Activated CD4-positive, alpha-beta T cell treated with anti-CD3 and anti-CD28 coated beads, Interleukin-2, amount 10 ng/mL, durations not matched to agents 7 days and 5 days (primary cell): ENCODE data around the gene WDR86. TPM values are rescaled to one million over a fixed set of nuclear protein-coding genes. Genes with fewer than 3 reads are reported as not detected.

Experiments
- CTCF ChIA-PET: fragments of 350-600 bp; sonication (Branson Sonifier 250); formaldehyde crosslinking; loops from one replicate; lab custom pipeline; 2021; ENCODE audit warnings: antibody characterized with exemption; lab: Charles Lee
- POLR2A ChIA-PET: fragments of 350-600 bp; sonication (Branson Sonifier 250); formaldehyde crosslinking; loops from one replicate; lab custom pipeline; 2021; ENCODE audit warnings: antibody characterized with exemption; lab: Charles Lee
- DNase-seq: peaks from one replicate; pipeline ENCODE4 v3.0.0-alpha.2; 2020
- H3K27ac Mint-ChIP-seq: one replicate; pipeline ENCODE4 v1.8.0; 2021; ENCODE audit warnings: mild to moderate bottlenecking, moderate library complexity, mixed read lengths
- H3K27me3 Mint-ChIP-seq: one replicate; pipeline ENCODE4 v1.8.0; 2021; ENCODE audit warnings: mixed read lengths
- H3K36me3 Mint-ChIP-seq: one replicate; pipeline ENCODE4 v1.8.0; 2021; ENCODE audit warnings: low read depth, mixed read lengths
- H3K4me1 Mint-ChIP-seq: one replicate; pipeline ENCODE4 v1.8.0; 2021; ENCODE audit warnings: mixed read lengths
- H3K4me3 Mint-ChIP-seq: one replicate; pipeline ENCODE4 v1.8.0; 2021; ENCODE audit warnings: mild to moderate bottlenecking, moderate library complexity, mixed read lengths
- H3K9me3 Mint-ChIP-seq: one replicate; pipeline ENCODE4 v1.8.0; 2021; ENCODE audit warnings: mixed read lengths
- total RNA-seq, 2 experiments: library from RNA; stranded (reverse); gene quantifications; one replicate each; pipeline ENCODE4 v1.2.3, GENCODE V29; 2021

The WDR86 gene
- total RNA-seq, 2 experiments from 2014 or later: 0.29 to 0.77 TPM

DNA sequence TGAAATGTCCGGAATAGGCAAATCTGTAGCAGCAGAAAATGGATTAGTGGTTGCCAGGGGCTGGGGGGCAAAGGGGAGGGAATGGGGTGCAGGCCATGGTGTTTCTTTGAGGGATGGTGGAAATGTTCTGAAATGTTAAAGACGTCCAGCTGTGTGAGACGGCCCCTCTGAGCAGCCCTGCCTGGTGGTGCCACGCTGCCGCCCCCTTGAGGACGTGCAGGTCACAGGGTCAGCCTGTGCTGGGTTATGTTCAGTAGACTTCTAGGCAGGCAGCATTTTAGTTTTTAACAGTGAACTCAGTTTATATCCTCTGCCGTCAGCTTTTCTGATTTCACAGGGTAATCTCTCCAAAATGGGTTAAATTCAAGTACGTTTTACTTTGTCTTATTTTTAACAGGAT, 58.8 kb downstream of the WDR86 start:
- H3K27ac Mint-ChIP-seq: peak overlapping the region; percentile 92

DNA sequence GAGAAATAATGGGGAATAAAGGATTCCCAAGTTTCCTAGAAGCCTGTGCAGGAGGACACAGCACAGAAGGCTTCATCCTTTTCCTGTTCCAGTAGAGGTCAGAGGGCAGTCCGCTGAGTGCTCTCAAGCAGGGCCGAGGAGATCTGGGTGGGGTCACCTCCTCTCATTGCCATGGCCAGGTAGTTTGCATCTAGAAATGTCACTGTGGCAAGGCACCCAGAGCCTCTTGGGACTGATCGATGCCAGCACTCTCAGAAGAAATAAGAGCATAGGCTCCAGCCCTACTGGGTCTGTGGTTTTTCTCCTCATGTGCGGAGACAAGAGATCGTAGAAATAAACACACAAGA, 60.4 kb downstream of the WDR86 start:
- Mint-ChIP-seq H3K4me1 (peaks cover 62% of the 10 kb centered on the region), H3K36me3 (peaks cover 63% of the 10 kb centered on the region), H3K27ac (peak overlapping the region; percentile 98), H3K9me3 (no peaks in the 10 kb centered on the region), H3K4me3 (peak overlapping the region; percentile 77), H3K27me3 (no peaks in the 10 kb centered on the region)
- ChIA-PET CTCF (interaction anchor here (0.6 to 4.3 kb wide), 11 partner anchors 9 to 1289 kb away, joined by 3 to 34 read pairs (median 5); partner anchors contain the start of gene NUB1), POLR2A (interaction anchor here (1.1 kb wide), 1 partner anchor 35 kb away, joined by 6 read pairs; no protein-coding TSS in a partner anchor)
- DNase-seq: no peak

More for the DNA sequence above, 58.8 kb downstream of the WDR86 start:
- no peaks in the 10 kb centered on the region for H3K27me3 Mint-ChIP-seq
- CTCF ChIA-PET: interaction anchor here (0.7 to 4.3 kb wide), 15 partner anchors 7 to 166 kb away, joined by 3 to 34 read pairs (median 6); partner anchors contain the start of gene NUB1
- H3K4me3 Mint-ChIP-seq: peak overlapping the region; percentile 45
- peaks cover 59% of the 10 kb centered on the region for H3K4me1 Mint-ChIP-seq
- peak; percentile 40 for DNase-seq
- H3K36me3 Mint-ChIP-seq: peaks cover 67% of the 10 kb centered on the region
- POLR2A ChIA-PET: no interaction called here
- H3K9me3 Mint-ChIP-seq: no peaks in the 10 kb centered on the region

DNA sequence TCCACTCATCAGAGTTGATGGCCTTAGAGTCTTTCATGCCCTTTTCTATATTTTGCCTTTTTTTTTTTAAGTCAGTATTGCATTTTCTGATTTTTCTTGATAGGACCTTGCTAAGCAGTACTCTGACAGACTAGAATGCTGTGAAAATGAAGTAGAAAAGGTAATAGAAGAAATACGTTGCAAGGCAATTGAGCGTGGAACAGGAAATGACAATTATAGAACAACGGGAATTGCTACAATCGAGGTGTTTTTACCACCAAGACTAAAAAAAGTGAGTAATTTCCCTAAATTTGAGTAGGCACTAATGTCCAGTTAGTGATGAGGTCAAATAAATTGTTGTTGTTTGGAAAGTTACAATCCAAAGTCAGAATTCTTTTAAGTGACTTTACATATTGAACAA, 60.9 kb downstream of the WDR86 start:
- peaks cover 60% of the 10 kb centered on the region for H3K4me1 Mint-ChIP-seq
- no peaks in the 10 kb centered on the region for H3K9me3 Mint-ChIP-seq
- no peak for DNase-seq
- POLR2A ChIA-PET: no interaction called here
- CTCF ChIA-PET: interaction anchor here (1.4 to 4.3 kb wide), 4 partner anchors 9 to 33 kb away, joined by 4 to 34 read pairs (median 12); partner anchors contain the start of gene NUB1
- peaks cover 59% of the 10 kb centered on the region for H3K36me3 Mint-ChIP-seq
- H3K27ac Mint-ChIP-seq: peak overlapping the region; percentile 98
- peak overlapping the region; percentile 77 for H3K4me3 Mint-ChIP-seq
- H3K27me3 Mint-ChIP-seq: no peaks in the 10 kb centered on the region

DNA sequence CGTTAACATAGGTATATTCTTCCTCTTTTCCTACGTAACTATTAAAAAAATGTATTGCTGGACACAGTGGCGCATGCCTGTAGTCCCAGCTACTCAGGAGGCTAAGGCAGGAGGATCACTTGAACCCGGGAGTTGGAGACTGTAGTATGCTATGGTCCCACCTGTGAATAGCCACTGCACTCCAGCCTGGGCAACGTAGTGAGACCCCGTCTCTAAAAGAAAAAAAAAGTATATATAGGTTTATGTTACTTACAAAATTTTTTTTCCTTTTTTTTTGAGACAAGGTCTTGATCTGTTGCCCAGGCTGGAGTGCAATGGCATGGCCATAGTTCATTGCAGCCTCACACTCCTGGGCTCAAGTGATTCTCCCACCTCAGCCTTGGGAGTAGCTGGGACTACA, 62.6 kb downstream of the WDR86 start:
- DNase-seq: no peak
- POLR2A ChIA-PET: no interaction called here
- CTCF ChIA-PET: no interaction called here
- Mint-ChIP-seq H3K27me3 (no peaks in the 10 kb centered on the region), H3K4me3 (no peak overlapping the region), H3K4me1 (peaks cover 58% of the 10 kb centered on the region), H3K27ac (no peak overlapping the region), H3K36me3 (peaks cover 55% of the 10 kb centered on the region), H3K9me3 (no peaks in the 10 kb centered on the region)

DNA sequence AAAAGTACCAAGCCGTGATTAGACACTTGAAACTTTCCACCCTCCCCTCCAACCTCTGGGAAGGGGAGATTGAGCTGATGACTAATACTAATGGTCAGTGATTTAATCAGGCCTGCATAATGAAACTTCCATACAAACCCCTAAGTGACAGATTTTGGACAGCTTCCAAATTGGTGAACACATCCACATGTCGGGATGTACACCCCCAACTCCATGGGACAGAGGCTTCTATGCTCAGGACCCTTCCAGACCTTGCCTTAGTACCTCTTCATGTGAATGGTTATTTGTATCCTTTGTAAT, 63.4 kb downstream of the WDR86 start:
- no peaks in the 10 kb centered on the region for H3K27me3 Mint-ChIP-seq
- H3K4me1 Mint-ChIP-seq: peaks cover 50% of the 10 kb centered on the region
- H3K27ac Mint-ChIP-seq: no peak overlapping the region
- no peak for DNase-seq
- CTCF ChIA-PET: interaction anchor here (0.5 to 0.6 kb wide), 2 partner anchors 12 to 165 kb away, joined by 3 to 5 read pairs; no protein-coding TSS in a partner anchor
- POLR2A ChIA-PET: no interaction called here
- H3K9me3 Mint-ChIP-seq: no peaks in the 10 kb centered on the region
- H3K4me3 Mint-ChIP-seq: no peak overlapping the region
- peaks cover 48% of the 10 kb centered on the region for H3K36me3 Mint-ChIP-seq

DNA sequence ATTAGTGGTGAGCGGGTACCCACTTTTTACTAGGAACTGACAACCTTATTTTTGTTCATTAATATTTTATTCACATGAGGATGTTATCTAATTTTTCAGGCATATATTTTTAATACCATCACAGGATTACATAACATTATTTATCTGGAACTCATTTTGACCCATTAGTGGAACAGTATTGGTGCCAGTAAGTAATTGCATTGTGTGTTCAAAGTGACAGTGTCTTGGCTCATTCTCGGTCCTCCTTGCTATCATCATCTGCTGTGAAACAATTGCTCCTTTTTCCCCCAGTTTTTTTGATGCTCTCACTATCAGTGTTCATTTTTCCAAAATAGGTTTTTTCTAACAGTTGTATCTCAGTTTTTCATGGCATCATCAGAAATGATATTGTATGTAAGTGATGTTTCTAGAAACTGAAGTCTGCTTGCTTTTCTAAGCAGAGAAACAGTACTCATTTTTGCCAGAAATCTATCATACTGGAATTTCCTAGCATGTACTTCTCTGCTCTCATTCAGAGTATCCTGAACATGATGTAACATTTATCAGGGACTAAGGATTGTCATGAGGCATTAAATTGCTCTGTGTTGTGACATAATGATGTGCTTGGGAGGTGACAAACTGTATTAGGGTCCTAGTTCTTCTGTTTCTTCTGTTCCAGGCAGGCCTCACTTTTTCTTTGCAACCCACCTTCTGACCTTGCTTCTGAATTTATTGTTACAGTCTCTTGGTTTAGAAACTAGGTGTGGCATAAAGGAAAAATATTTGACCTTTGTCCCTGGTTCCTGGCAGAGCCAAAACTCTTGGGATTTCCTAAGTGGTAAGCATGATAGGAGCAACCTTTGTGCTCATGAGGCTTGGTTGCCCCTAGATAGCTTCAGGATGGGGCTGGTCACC, 64.0 kb downstream of the WDR86 start:
- Mint-ChIP-seq H3K4me1 (peaks cover 47% of the 10 kb centered on the region), H3K27me3 (no peaks in the 10 kb centered on the region), H3K4me3 (no peak overlapping the region), H3K9me3 (no peaks in the 10 kb centered on the region), H3K27ac (no peak overlapping the region), H3K36me3 (peaks cover 42% of the 10 kb centered on the region)
- ChIA-PET POLR2A (no interaction called here), CTCF (interaction anchor here (0.5 to 1.4 kb wide), 3 partner anchors 12 to 164 kb away, joined by 3 to 5 read pairs (median 5); no protein-coding TSS in a partner anchor)
- no peak for DNase-seq

DNA sequence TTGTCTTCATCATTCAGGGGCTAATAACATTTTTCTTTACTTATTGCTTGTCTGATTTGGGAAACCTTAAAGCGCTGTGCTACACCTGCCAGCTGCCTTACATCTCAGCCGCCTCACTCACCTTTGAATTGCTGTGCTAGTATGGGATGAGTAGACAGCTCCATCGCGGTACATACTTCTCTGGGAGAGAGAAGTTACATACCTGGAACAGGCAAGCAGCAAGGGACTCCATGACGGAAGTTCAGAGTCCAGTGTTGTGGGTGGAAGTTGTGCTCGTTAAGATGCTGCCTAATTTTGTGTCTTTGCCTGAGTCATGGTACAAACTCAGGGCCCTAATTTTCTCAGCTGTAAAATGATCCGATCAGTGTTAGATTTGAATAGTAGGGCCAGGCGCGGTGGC, 66.3 kb downstream of the WDR86 start:
- Mint-ChIP-seq H3K9me3 (peaks cover 12% of the 10 kb centered on the region), H3K36me3 (peaks cover 37% of the 10 kb centered on the region), H3K4me1 (peaks cover 49% of the 10 kb centered on the region), H3K4me3 (peak overlapping the region; percentile 86), H3K27me3 (no peaks in the 10 kb centered on the region), H3K27ac (peak overlapping the region; percentile 93)
- CTCF ChIA-PET: interaction anchor here (0.6 to 2.1 kb wide), 3 partner anchors 8 to 289 kb away, joined by 3 to 4 read pairs (median 3); no protein-coding TSS in a partner anchor
- POLR2A ChIA-PET: interaction anchor here (0.6 kb wide), 1 partner anchor 181 kb away, joined by 3 read pairs; no protein-coding TSS in a partner anchor
- no peak for DNase-seq

DNA sequence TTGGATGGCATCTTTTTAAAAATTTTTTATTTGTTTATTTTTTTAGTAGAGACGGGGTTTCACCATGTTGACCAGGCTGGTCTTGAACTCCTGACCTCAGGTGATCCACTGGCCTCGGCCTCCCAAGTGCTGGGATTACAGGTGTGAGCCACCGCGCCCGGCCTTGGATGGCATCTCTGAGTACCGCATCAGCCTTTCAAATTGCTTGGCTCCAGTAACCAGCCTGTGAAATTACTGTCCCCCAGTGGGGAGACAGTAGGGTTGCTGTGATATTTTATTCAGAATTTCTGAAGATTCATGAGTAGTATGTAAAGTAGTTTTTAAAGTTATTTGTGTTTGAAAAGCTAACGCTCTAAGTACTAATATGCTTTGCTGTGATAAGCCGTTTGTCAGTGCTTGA, 67.0 kb downstream of the WDR86 start:
- Mint-ChIP-seq H3K9me3 (peaks cover 12% of the 10 kb centered on the region), H3K4me3 (peak overlapping the region; percentile 86), H3K36me3 (peaks cover 32% of the 10 kb centered on the region), H3K27me3 (no peaks in the 10 kb centered on the region), H3K4me1 (peaks cover 44% of the 10 kb centered on the region), H3K27ac (peak overlapping the region; percentile 93)
- ChIA-PET POLR2A (no interaction called here), CTCF (interaction anchor here (1.4 to 2.1 kb wide), 2 partner anchors 31 to 289 kb away, joined by 3 to 4 read pairs; no protein-coding TSS in a partner anchor)
- no peak for DNase-seq

DNA sequence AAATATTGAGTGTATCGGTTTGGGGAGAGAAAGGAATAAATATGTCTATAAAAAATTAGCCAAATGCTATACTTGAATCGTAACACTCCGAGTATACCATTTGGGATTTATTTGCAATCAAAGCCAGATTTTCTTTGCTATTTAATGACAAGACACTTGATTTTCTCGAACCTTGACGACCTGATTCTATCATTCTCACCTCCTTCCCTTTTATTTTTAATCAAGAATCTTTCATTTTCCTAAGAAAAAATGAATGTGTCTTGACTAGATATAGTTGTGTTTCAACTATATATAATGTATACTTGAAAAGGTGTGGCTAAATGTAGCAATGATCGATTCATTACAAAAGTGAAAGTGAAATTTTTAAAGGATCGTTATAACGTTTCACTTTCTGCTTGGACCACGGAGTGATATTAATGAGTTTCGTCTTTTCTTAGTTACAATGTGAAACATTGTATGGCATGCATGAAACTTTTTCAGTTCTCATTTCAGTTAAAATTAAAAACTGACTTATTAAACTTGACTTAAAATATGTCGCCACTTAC, 67.7 kb downstream of the WDR86 start:
- H3K27me3 Mint-ChIP-seq: no peaks in the 10 kb centered on the region
- ChIA-PET CTCF (interaction anchor here (0.9 to 3.8 kb wide), 6 partner anchors 9 to 290 kb away, joined by 3 to 34 read pairs (median 4); no protein-coding TSS in a partner anchor), POLR2A (no interaction called here)
- peak overlapping the region; percentile 93 for H3K27ac Mint-ChIP-seq
- H3K4me1 Mint-ChIP-seq: peaks cover 41% of the 10 kb centered on the region
- no peak for DNase-seq
- H3K36me3 Mint-ChIP-seq: peaks cover 29% of the 10 kb centered on the region
- H3K9me3 Mint-ChIP-seq: peaks cover 12% of the 10 kb centered on the region
- peak overlapping the region; percentile 86 for H3K4me3 Mint-ChIP-seq

DNA sequence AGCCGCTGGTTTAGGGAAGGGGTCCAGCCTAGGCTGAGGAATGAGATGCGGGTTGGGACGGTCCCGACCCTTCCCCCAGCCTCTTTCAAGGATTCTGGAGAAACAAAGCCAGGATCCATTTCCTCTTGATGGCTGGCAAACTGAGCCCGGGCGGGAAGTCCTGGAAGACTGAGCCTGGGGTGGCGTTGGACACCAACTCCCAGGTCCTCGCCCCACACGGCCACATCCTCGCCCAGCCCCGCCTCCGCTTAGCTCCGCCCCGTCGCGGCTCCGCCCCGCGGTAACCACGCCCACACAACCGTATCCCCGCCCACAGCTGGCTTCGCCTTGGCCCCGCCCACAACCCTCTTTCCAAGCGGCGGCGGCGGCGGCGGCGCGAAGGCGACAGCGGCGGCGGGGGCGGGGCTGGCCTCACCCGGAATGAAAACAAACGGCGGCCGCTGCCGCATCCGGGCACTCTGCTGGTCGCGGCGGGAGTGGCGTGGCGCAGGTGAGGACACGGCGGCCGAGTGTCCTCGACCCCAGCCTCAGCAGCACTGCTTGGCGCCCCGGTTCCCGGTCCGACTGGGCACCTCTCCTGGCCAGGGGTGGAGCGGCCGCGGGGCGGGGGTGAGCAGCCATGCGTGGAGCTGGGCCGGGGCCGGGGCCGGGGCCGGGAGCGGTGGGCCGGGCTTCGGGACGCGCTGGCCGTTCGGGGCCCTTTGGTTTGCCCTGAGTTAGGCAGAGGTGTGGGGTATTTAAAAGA, 68.3 kb downstream of the WDR86 start, which contains the start of gene NUB1:
Gene NUB1, plus strand, starts transcription at position 456 of the 745 bp plus-strand sequence. CDS start 3,538 bp downstream, outside the sequence.
- DNase-seq: peak; percentile 91
- H3K36me3 Mint-ChIP-seq: peaks cover 26% of the 10 kb centered on the region
- H3K27me3 Mint-ChIP-seq: no peaks in the 10 kb centered on the region
- ChIA-PET CTCF (interaction anchor here (0.9 to 3.8 kb wide), 7 partner anchors 10 to 291 kb away, joined by 3 to 34 read pairs (median 3); no protein-coding TSS in a partner anchor), POLR2A (interaction anchor here (1.0 kb wide), 1 partner anchor 291 kb away, joined by 3 read pairs; no protein-coding TSS in a partner anchor)
- peak within 1 kb of the TSS; percentile 93 for H3K27ac Mint-ChIP-seq
- peak within 1 kb of the TSS; percentile 86 for H3K4me3 Mint-ChIP-seq
- H3K9me3 Mint-ChIP-seq: peaks cover 12% of the 10 kb centered on the region
- peaks cover 38% of the 10 kb centered on the region for H3K4me1 Mint-ChIP-seq

DNA sequence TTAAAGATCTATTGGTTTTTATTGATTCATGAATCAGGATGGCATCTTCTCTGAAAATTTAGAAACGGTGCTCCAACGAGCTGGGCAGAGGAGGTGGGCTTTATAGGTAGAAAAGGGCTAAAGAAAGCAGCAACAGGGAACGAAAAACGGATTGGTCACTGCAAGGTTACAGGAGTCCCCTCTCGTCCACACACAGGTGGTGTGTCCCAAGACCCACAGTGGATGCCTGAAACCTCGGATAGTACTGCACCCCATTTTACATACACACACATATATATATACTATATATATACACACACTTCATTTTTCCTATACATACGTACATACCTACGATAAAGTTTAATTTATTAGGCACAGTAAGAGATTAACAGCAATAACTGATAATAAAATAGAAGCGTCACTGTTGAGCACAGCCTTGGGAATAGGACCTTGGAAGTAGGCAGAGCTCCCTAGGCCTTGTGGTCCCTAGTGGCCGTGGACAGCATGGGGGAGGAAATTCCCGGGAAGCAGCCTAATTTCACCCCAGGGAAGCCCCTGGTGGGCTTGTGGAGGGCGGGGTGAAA, 69.0 kb downstream of the WDR86 start:
- Mint-ChIP-seq H3K4me3 (peak overlapping the region; percentile 86), H3K9me3 (peaks cover 12% of the 10 kb centered on the region), H3K36me3 (peaks cover 19% of the 10 kb centered on the region), H3K4me1 (peaks cover 31% of the 10 kb centered on the region), H3K27ac (peak overlapping the region; percentile 85), H3K27me3 (no peaks in the 10 kb centered on the region)
- CTCF ChIA-PET: interaction anchor here (0.9 to 3.8 kb wide), 7 partner anchors 9 to 115 kb away, joined by 3 to 34 read pairs (median 3); no protein-coding TSS in a partner anchor
- DNase-seq: no peak
- POLR2A ChIA-PET: interaction anchor here (1.0 kb wide), 1 partner anchor 292 kb away, joined by 3 read pairs; no protein-coding TSS in a partner anchor
